ENCODE measurements around the gene LTB4R2.

DNA sequence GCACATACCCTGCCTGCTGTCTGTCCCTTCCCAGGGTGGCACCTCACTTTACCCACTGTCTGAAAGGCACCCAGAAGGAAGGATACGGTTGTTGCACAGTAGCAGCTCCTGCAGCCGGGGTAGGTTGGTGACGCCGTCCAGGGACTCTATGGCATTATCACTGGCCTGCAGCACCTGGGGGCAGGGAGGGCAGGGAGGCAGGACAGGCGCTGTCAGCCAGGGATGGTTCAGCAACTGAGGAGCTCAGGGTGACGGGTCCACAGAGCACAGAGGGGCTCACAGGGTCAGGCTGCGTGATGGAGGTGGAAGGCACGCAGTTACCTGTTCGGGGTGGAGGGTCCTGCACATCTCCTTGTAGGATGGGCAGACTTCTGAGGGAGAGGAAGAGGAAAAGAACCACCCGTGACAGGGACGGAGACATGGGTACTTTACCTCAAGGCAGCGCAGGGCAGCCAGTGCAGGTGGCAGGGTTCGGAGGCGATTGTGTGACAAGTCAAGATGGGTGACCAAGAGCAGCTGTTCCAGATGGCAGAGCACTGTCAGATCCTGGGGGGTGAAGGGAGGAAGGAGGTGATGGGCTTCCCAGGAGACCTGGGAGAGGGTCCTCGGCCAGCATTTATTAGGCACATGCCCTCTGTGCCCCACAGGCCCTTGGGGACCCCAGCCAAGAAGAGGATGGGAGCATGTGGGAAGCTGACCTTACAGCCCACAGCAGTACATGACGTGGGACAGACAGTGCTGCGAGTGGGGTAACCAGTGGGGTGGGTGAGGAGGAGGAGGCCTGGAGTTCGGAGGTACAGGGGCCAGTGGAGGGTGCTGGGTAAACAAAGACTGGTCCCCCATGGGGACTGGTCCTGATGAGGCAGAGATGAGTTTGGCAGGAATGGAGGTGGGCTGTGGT lies 43.3 kb upstream of the LTB4R2 start:
- TF ChIP-seq, protein P1, sequence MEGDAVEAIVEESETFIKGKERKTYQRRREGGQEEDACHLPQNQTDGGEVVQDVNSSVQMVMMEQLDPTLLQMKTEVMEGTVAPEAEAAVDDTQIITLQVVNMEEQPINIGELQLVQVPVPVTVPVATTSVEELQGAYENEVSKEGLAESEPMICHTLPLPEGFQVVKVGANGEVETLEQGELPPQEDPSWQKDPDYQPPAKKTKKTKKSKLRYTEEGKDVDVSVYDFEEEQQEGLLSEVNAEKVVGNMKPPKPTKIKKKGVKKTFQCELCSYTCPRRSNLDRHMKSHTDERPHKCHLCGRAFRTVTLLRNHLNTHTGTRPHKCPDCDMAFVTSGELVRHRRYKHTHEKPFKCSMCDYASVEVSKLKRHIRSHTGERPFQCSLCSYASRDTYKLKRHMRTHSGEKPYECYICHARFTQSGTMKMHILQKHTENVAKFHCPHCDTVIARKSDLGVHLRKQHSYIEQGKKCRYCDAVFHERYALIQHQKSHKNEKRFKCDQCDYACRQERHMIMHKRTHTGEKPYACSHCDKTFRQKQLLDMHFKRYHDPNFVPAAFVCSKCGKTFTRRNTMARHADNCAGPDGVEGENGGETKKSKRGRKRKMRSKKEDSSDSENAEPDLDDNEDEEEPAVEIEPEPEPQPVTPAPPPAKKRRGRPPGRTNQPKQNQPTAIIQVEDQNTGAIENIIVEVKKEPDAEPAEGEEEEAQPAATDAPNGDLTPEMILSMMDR (IDR thresholded peaks at IDR 0.05; ENCODE audit: insufficient read depth, low read depth, low read length): no peak
- TF ChIP-seq EZH2 (IDR thresholded peaks at IDR 0.05; ENCODE audit: insufficient read depth, low read length): no peak

All from astrocyte (in vitro differentiated cells and primary cell).